ENCODE results near the gene PIP4P1.

DNA sequence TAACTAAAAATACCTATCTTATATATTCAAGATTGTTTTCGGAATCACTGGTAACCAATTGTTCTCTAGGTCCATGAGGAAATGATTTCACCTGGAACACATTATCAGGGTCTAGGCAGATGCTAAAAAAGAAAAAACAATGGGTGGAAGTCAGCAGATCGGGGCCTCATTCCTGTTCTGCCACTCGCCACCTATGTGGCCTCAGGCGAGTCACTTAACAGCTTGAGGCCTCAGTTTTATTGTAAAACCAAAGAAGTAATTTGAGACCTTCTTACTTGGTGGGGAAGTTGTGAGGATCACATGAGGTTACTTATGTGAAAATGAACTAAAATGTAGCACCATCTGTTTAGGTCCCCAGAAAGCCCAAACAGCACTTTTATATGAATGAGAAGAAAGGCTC lies 37.9 kb upstream of the PIP4P1 start:
- TF ChIP-seq CTCF (IDR thresholded peaks at IDR 0.05) (no peak), POLR2A (IDR thresholded peaks at IDR 0.05) (no peak)
